ENCODE data around the gene SLC27A1.

Gene SLC27A1

DNA sequence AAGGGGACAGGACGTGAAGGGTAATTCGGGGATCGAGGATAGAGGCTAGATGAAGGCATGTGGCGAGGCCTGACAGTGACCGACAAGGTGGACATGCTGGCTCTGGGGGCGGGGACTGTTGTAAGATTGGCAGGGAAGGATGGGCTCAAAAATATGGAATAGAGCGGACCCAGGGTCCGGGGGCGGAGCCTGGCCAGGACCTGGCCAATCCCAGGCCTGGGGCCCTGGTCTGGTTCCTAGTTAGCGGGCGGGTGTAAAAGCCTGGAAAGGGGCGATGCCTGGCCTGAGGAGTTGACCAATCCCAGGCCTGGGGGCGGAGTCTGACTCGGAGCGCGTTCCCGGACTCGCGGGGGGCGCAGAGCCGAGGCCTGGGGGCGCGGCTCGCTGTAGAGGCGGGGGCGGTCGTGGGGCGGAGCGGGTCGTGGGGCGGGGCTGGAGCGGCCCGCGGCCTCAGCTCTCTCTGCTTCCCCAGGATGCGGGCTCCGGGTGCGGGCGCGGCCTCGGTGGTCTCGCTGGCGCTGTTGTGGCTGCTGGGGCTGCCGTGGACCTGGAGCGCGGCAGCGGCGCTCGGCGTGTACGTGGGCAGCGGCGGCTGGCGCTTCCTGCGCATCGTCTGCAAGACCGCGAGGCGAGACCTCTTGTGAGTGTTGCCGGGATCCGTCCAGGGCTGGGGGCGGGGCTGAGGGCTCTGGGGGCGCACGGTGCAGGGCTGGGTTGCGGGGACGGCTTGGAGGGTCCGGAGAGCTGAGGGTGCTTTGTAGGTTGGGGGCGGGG, at the start of gene SLC27A1:
TSS of gene SLC27A1 (plus strand) at position 457 of the 774 bp plus-strand sequence. CDS start at position 474, 17 bp downstream.
- peak; percentile 95 for DNase-seq

- no peak for DNase-seq
Measured at GRCh38 chr19:17421942-17422341, 48.4 kb upstream of the SLC27A1 start.

DNA sequence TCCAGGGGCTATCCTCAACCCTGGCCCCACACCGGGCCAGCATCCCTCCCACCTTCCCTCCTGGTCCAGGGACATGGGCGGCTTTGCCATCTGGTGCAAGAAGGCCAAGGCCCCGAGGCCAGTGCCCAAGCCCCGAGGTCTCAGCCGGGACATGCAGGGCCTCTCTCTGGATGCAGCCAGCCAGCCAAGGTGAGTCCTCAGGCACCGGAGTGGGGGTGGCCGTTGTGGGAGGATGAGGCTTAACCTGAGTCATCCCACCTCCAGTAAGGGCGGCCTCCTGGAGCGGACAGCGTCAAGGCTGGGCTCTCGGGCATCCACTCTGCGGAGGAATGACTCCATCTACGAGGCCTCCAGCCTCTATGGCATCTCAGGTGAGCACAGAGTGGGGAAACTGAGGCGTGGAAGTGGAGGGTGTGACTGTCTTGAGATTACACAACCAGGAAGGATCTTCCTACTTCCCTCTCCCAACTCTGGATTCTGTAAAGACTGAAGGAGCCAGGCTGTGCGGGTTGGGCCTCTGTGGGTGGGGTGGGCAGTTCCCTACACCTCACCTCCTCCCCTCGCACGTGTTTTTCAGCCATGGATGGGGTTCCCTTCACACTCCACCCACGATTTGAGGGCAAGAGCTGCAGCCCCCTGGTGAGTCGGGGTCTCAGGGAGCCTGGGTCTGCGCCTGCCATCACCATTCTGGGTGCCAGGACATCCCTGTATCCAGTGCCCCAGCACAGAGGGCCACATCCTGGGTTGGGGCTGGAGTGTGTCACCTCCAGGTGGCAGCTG, 46.7 kb upstream of the SLC27A1 start:
- no peak for DNase-seq

DNA sequence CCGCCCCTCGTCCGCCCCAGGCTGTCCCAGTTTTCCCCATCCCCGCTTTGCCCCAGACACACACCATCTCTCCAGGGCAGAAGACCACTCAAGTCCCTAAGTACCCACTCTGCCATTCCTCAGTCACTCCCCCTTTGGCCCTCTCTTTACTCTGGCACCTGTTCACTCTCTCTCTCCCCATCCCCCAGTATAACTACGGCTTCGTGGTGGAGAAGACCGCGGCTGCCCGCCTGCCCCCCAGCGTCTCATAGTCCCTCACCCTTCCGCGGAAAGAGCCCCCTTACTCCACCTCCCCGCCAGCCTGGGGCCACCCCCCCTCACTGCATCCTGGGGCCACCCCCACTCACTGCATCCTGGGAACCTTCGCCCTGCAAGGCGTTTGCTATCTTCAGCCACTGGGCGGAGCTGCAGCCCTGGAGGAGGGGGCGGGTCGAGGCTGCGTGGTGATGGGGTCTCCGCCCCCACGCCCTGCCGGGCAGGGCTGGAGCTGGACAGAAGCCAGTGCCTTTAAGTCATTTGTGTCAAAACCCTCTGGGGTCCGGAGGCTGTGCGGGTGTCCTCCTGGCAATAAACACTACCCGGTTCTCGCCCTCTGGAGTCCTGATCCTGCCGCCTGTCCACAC, 45.5 kb upstream of the SLC27A1 start:
- DNase-seq, result peak; percentile 38

DNA sequence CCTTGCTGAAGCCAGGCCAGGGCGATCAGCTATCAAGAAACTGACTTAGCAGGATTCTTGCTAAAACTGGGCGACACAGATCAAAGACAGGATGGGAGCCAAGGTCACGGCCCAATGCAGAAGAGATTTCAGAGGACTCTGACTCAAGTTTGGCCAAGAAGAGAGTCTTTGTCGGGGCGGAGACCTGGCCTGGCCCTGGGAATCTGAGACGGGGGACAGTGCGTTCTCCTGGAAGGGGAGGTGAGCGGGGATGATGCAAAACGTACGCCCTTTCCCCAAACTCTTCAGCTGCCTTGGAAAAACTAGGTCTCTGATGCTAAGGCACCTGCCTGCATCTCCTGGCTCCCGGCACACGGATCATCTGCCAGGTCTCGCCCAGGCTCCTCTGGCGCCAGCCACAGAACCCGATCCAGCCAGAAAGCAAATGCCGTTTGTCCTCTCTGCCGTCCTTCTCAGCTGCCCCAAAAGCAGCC, 40.6 kb upstream of the SLC27A1 start:
- DNase-seq, result no peak

DNA sequence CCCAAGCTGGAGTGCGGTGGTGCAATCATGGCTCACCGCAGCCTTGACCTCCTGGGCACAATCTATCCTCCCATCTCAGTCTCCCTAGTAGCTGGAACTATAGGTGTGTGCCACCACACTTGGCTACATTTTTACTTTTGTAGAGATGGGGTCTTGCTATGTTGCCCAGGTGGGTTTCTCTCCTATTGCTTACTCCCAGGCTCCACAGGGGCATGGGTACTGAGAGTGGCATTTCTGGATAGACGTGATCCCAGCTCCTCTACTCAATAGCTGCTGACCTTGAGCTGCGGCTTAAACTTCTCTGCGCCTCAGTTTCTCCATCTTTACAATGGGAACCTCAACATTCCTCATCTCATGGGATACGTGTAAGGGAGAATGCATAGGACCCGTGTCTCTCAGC, 38.9 kb upstream of the SLC27A1 start:
- no peak for DNase-seq

- DNase-seq, result no peak
Measured at GRCh38 chr19:17435218-17435617, 35.1 kb upstream of the SLC27A1 start.

- no peak for DNase-seq
Measured at GRCh38 chr19:17436094-17436873, 34.0 kb upstream of the SLC27A1 start.

DNA sequence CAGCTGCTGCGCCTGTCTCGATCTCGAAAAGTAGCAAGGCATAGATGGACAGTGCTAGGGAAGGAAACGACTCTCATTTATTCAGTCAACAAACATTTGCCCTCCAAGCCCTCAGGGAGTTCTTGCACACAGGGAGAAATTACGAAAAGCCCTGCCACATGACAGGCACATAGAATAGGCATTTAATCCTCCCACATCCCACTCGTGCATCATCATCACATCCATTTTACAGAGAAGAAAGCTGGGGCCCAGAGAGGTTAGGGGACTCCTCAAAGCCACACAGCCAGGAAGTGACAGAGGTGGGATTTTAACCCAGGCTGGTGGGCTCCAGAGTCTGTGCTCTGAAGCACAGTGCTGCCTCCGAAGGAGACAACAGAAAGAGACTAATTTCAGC, 33.5 kb upstream of the SLC27A1 start:
- no peak for DNase-seq

DNA sequence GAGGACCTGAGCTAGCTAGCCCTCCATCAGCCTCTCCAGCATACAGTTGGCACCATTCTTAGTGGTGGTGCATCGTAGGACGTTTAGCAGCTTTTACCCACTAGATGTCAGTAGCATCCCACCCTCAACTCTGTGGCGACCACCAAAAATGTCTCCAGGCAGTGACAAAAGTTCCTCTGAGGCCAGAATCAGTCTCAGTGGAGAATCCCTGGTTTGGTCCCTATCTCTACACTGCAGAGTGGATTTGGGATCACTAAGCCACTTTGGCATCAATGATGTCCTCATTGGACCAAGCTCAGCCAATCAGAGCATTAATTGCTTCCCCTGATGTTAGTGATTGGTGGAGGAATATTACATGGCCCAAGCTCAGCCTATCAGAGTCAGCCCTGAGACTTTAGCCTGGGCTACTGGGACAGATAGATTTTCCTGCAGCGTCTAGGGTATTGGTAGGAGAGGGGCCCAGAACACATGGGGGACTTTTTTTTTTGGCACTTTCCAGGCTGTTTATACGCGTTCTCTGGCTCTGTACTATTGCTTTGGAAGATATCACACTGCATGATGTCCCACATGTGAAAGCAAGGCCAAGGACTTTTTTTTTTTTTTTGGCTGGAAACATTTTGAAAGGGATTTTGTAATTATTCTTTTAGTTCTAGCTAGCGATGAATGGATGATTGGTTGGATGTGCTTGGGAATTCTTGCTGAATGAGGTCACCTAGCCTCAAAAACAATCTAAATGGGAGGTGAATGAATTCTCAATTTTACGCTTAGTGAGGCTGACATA, 28.9 kb upstream of the SLC27A1 start:
- no peak for DNase-seq

DNA sequence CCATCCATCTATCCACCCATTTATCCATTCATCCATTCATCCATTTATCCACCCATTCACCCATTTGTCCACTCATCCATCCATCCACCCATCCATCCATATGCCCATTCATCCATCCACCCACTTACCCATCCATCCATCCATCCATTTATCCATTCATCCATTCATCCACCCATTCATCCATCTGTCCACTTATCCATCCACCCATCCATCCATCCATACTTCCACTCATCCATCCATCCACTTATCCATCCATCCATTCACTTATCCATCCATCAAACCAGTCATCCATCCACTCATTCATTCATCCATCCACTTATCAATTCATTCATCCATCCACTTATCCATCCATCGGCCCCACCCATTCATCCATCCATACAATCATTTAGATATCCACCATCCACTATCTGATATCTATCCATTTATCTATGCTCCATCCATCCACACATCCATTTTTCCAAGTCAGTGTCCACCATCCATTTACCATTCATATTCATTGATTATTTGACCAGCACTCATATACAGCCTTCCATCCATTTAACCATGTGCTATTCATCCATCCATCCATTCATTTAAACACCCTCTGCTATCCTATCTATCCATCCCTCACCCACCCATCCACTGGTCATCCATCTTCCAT, 24.7 kb upstream of the SLC27A1 start:
- no peak for DNase-seq

DNA sequence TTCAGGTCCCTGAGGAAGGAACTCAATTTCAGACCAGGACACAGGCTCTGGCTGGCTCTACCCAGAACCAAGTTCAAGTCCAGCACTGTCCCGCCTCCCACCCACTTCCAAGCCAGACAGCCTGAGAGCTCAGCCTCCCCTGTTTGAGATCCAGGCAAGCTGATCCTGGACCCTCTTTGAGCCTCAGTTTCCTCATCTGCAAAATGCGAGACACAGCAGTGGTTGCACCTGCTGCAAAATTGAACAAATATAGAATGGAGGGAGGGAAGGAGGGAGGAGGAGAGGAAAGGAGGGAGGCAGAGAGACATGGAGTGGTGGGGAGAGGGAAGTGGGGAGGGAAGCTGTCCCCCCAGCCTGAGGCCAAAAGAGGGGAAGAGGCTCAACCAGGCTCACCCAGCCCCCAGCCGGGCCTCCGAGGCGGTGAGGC, 22.6 kb upstream of the SLC27A1 start:
- no peak for DNase-seq

DNA sequence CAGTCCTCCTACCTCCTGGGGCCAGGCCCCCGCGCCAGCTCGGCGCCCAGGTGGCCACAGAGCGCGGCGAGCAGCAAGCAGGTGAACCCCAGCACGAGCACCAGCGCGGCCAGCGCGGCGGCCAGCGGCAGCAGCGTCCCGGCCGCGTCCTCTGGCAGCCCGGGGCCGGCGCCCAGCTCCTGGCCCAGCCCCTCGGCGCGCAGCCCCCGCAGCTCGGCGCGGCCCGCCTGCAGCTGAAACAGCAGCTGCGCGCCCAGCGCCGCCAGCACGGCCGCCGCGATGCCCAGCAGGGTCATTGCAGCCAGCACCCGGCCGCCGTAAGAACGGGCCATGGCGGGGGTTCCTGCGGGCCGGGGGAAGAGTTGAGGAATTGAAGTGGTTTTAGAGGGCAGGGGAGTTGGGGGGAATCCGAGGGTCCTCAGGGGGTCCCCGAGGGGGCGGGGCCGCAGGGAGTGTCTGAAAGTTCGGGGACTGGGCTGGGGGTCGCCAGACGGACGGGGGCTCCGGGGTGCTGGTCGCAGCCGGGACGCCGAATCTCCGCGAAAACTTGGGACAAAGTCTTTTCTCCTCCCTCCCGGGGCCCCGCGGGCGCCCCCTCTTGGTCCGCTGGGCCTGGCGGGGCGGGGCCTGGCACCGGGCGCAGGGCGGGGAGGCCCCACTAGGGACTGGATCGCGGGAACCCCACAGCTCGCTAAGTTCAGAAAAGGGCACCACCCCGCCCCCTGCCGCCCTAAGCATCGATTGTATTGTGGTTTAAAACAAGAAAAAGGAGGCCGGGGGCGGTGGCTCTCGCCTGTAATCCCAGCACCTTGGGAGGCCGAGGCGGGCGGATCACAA, 22.0 kb upstream of the SLC27A1 start, which contains the start of gene TMEM221:
TSS of gene TMEM221 (minus strand) at position 538 of the 837 bp plus-strand sequence. CDS start at position 332, 206 bp downstream.
- no peak for DNase-seq

GRCh38 chr19:17450264-17451075, 19.9 kb upstream of the SLC27A1 start:
- DNase-seq, result no peak

- DNase-seq, result no peak
Measured at GRCh38 chr19:17451820-17452219, 18.5 kb upstream of the SLC27A1 start.

DNA sequence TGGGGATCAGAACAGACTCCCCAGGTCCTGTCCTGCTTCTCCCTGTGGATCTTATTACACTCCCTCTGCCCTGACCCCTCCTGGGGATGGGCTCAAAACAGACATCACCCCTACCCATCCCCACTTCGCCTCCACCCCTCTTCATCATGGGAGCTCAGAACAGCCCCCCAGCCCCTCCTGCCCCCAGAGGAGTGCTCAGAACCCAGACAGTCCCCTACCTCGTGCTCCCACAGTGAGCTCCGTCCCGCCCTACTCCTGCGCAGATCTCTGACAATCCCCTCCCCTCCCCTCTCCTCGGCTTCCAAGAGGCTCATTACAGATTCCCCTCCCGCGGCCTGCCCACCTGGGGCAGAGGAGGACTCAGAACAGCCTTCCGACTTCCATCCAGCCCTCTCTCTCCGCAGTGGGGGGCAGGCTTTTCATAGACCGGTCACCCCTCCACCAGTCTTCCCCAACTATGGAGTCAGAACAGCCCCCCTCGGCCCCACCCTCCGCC, 15.7 kb upstream of the SLC27A1 start:
- no peak for DNase-seq

- DNase-seq, result no peak
Measured at GRCh38 chr19:17455308-17456123, 14.8 kb upstream of the SLC27A1 start.

- no peak for DNase-seq
Measured at GRCh38 chr19:17456127-17456526, 14.2 kb upstream of the SLC27A1 start.
